Stimulated activated CD8-positive, alpha-beta memory T cell treated with anti-CD3 and anti-CD28 coated beads, Interleukin-7, amount 100 ng/mL, for 1 hour (primary cell): ENCODE data around the gene MIEF2.
A peak's percentile ranks its signal among the peaks of the same experiment; 100 is the strongest.

Experiments
- DNase-seq, 2 donors: peaks; one replicate each; pipeline ENCODE4 v3.0.0-alpha.2; 2020; ENCODE audit warnings: low read depth in 2 of 2

The MIEF2 gene

DNA sequence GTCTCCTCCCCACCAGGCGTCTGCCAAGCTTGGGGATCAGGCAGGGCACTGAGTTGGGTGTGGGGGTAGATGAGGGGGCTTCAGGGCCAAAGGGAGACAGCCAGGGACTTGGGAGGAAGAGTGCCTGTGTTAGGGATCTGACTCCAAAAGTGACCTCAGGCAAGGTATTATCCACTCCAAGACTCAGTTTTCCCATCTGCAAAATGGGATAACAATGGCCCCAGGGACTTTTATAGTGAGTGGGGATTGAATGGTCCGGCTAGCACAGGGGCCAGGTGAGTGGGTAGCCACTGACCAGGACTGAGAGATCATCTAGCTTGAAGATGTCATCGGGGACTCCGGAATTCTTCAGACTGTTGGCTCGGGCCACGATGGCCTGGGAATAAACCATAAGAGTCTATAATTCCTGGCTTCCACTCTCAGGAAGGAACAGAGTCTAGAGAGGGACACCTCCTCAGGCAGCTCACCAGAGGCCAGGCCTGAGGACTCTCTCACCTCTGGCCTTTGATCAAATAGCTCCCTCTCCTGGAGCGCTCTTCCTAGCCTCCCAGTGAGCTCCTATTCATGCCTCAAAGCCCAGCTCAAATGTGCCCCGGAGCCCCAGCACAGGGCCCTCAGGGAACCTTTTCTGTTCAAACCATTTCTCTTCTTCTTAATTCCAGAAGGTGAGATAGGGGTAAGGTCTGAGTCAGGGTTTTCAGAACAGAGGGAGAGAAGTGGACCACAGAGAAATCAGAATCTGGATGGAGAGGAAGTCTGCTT, 5.4 kb upstream of the MIEF2 start:
- no peak for DNase-seq

DNA sequence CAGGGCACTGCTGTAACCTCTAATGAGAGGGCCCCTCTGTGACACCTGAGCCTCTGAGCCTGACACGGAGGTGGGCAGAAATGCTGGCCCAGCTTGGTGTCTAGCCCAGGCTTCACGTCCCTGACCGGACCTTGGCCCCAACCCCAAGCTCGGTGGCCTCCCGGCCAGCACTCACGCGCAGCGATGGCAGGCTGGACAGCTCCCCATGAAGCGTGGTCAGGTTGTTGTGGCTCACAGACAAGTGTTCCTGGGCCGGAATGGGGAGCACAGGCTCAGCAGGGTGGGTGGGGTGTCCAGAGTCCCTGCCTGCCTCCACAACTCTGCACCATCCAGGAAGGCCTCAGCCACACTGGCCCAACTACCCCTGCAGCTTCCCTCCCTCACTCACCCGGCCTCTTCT, 4.1 kb upstream of the MIEF2 start:
- no peak for DNase-seq

DNA sequence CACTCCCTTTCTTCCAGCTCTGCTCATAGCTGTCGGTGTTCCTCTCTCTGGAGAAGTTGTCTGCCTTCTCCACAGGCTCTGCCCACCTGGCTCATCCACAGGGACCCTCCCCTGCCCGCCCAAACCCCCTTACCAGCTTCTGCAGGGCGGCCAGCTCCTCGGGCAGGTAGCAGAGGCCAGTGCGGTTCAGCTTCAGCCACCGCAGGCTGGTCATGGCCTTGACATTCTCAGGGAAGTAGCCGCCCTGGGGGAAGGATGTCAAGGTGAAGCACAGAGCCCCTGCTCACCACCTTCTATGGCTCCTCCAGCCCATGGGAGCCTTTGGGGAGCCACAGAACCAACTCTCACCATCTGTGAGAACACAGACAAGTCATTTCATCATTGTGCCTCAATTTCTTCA, 3.7 kb upstream of the MIEF2 start:
- DNase-seq: no peak

DNA sequence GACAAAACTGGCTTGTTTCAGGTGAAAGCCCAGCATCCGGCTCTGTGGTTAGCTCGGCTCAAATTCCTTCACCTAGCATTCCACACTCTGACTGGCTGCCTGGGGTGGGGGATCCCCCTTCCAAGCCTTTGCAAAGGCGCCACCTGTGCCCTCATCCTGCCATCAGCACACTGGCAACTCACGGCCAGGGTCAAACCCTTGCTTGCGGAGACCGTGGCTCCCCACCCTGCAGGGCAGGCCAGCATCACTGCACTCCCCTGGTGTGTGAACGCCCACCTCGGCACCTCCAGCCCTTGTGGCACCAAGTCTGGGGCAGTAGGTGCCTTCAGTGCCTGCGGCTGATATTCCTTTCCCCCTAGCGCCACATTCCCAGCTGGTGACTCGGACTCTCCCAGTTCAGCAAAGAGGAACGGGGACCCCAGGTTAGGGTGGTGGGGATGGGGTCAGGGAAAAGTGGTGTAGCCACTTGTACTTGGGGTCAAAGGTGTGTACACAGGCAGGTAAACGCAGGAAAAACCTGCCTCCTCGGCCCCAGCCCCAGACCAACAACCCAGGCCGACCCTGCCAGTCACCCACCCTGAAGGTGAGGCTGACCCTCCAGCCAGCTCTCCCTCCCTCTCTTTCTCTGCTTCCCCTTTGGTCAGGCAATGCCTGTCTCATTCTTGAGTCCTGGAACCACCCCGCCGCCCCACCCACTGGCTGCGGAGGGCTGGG, 3.0 kb upstream of the MIEF2 start:
- no peak for DNase-seq

DNA sequence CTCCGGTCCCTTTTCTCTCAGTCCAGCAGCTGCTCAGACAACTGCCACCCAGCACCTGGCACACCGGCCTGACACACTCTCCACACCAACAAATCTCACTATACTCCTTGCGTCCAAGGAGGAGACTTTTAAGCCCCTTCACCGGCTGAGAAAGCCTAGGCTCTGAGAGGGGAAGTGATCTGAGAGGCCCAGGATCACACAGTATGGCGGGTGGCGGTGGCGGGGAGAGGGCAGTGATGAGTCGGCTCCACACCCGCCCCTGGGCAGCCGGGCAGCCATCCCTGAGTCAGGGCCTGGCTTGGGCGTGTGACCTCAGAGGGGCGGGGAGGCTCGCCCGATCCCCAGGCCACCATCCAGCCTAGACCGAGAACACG, 2.5 kb upstream of the MIEF2 start:
- peak in 1 of 2 donors; percentile 19 for DNase-seq

DNA sequence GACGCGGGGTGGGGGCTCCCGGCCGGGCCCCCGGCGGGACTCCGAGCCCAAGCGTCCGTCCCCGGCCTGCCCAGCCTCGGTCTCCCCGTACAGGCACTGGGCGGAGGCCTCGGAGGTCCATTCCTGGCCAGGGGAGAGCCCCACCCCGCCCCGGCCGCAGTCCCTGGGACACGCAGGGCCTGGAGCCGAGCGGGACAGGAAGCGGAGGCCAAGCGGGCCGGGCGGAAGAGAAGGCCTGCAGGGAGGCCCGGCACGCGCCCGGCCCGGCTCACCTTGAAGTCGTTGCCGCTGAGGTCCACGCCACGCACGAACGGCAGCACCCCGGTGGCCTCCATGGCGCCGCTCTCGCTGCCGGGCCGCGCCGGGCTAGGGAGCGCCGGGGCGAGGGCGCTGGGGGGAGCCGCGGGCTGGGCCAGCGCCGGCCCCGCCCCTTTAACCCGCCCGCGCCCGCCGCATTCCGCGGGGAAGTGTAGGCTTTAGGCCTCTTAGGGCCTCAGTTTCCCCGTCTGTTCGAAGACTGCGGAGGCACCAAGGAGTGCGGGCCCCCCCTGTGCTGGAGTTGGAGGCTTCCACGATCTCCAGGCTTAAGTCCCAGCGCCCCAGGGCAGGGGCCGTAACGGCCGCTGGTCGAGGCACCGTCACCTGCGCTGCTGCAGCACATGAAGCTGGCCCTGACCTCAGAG, 2.0 kb upstream of the MIEF2 start, which contains the start of gene FLII:
Gene FLII, minus strand, starts transcription at position 383 of the 683 bp plus-strand sequence. Its CDS starts 48 bp downstream, at position 335.
- DNase-seq: peak; percentile 21 to 31

DNA sequence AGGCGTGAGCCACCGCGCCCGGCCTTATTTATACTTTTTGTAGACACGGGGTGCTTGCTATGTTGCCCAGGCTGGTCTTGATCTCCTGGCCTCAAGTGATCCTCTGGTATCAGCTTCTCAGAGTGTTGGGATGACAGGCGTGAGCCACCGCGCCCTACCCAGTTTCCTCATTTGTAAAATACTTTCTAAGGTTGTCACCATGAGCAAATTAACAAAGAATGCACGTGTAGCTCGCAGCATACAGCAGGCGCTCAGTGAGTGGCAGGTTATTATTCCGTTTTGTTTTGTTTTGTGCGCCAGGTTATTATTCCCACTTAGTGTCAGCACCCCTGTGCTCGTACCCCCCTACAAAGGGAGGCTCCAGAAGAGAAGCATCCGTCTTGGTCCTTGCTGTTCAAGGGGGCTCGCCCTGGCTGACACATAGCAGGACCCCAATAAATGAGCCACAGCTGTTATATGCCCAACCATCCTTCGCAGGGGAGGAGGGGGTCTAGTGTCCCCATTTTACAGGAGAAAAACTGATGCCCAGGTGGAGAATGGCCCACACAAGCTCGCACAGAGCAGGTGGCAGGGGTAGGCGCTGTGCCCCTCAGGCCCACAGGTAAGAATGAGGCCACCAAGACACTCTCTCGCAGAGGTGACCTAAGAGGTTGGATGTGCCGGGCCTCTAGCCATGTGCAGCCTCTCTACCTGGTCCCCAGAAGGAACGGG, 686 bp upstream of the MIEF2 start:
- DNase-seq: no peak

DNA sequence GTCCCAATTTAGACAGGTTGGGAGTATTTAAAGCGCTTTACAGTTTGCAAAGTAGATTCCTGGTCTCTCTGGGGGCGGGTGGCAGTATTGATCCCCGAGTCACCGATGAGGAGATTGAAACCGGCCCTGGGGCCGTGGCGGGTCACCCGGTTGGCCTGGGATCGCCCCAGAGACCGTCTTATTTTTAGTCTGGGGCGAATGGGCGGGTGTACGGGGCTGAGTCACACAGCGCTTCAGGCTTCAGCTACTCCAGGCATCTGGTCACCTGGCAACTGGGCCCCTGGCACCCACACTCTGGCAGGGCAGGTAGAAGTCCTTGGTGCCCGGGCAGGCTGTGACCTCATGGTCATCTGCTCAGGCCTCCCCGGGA, 669 bp downstream of the MIEF2 start:
- no peak for DNase-seq

DNA sequence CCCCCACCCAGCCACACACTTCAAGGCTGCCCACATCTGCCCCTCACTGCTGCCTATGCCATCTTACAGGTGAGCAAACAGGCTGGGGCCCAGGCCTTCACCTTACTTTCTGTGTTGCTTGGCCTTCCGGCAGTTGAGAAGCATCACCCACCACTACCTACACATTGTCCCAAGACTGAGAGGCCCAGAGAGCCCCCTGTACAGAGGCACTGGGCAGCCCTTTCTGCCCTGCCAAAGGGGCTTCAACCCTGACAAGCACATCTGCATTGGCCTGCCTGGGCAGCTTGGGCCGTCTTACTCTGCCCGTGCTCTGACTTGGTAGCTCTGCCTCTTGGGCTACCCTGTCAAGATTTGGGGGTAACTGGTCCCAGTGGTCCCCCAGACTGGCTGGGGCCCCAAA, 1.2 kb downstream of the MIEF2 start:
- DNase-seq: no peak

DNA sequence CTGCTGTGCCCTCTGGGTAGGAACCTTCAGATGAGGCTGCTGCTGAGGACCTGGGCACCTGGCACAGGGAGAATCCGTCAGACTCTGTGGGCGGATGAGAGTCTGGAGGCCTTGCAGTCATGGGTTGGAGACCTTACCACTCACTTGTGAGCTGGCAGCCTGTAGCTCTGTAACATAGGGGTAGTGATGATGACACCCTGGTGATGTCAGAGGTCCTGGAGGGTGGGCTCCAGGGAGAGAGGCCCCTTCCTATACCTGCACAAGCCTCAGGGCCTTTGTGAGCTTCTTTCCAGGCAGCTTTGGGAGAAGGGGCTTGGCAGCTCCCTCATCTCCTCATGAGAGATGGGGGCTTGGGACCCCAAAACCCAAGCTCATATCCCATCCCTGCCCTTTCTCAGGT, 1.6 kb downstream of the MIEF2 start:
- DNase-seq: no peak

DNA sequence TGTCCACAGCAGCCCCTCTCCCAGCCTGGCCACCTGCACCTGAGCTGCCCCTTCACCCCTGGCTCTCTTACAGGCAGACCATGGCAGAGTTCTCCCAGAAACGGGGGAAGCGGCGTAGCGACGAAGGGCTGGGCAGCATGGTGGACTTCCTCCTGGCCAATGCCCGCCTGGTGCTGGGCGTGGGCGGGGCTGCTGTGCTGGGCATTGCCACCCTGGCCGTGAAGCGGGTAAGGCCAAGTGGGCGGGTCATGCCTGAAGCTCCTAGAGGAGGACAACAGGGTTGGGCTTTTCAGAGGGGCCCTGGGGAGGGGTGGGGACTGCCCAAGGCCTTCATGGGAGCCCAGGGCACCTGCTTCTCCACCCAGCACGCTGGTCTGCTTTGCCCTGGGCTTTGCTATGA, 2.2 kb downstream of the MIEF2 start:
- DNase-seq: no peak

DNA sequence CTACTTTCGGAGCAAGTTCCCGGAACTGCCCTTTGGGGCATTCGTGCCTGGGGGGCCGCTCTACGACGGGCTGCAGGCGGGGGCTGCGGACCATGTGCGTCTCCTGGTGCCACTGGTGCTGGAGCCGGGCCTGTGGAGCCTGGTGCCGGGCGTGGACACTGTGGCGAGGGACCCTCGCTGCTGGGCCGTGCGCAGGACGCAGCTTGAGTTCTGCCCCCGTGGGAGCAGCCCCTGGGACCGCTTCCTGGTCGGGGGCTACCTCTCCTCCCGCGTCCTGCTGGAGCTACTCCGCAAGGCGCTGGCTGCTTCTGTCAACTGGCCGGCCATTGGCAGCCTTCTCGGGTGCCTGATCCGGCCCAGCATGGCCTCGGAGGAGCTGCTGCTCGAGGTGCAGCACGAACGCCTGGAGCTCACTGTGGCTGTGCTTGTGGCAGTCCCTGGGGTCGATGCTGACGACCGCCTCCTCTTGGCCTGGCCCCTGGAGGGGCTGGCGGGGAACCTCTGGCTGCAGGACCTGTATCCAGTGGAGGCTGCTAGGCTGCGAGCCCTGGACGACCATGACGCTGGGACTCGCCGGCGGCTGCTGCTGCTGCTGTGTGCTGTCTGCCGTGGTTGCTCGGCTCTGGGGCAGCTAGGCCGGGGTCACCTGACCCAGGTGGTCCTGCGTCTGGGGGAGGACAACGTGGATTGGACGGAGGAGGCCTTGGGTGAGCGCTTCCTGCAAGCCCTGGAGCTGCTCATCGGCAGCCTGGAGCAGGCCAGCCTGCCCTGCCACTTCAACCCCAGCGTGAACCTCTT, 3.6 kb downstream of the MIEF2 start:
- DNase-seq: no peak

DNA sequence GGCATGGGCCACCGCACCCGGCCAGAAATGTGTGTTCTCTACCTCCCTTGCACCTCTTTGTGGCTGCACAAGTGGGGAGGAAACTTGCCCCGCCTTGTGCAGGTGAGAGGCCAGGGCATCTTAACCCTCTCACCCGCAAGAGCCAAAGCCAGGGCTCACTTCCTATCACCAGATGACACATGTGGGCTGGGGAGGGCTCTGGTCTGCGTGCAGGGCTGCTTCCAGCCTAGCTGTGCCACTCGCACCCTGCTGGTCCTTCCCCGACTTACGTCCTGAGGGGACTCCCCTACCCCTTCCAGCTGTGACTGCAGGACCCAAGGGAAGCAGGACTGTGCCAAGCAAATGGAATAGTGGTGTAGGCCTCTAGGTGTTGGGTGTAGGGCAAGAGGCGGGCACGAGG, 6.9 kb downstream of the MIEF2 start:
- no peak for DNase-seq

DNA sequence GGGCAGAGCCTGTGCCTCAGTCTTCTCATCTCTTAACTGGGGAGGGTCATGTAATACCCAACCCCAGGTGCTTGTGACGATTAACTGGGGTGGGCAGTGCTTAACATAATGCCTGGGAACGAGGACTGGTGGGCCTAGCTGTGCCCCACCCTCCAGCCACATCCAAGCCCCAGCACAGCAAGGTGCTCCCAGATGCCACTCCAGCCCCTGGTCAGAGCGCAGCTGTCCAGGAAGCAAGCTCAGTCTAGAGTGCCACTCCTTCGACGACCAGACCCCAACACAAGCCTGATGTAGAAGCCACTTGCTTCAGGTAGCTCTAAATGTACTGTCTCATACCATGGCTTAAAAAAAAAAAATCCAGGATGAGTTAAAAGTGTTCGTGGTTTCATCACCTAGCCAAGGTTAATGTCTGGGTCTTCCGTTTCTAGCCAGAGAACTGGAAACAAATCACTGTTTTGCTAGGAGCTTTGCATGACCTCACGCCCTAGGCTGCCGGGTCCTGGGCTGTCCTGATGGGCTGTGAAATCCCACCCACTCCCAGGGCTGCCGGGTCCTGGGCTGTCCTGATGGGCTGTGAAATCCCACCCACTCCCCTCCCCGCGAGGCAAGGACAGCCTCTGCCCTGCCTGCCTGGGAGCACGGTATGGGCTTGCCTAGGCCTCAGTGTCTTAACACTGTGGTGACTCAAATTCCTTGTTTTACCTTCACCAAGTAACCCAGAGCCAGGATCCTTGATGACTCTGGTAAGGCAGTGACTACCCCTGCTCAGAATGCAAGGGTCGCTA, 7.7 kb downstream of the MIEF2 start:
- no peak for DNase-seq

DNA sequence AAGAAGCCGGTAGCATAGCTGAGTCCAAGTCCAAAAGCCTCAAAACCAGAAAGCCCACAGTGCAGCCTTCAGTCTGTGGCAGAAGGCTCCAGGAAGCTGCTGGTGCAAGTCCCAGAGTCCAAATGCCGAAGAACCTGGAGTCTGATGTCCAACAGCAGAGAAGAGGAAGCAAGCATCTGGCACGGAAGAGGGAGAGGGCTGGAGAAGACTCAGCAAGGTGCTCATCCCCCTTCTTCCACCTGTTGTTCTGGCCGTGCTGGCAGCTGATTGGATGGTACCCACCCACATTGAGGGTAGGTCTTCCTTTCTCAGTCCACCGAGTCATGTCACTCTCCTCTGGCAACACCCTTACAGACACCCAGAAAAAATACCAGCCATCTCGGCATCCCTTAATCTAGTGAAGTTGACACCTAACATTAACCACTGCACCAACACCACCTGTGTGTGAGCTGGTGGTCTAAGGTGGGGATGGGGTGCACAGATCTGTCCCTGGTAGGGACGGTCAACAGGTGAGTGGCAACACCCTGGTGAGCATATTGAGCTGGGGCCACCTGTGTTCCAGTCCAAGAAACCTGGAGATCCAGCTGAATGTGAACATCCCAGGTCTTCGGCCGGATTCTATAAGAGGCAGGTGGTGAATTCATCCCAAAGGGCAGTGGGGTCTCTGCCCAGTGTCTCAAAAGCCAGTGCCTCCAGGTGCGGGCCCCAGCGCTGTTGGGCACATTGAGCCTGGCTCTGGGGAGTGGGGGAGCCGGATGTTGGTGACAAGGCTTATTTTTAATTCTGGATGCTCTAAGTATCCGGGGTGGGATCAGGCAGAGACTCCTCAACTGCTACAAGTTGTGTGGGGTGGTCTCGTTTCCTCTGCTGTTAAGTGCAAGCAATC, 9.8 kb downstream of the MIEF2 start:
- no peak for DNase-seq

DNA sequence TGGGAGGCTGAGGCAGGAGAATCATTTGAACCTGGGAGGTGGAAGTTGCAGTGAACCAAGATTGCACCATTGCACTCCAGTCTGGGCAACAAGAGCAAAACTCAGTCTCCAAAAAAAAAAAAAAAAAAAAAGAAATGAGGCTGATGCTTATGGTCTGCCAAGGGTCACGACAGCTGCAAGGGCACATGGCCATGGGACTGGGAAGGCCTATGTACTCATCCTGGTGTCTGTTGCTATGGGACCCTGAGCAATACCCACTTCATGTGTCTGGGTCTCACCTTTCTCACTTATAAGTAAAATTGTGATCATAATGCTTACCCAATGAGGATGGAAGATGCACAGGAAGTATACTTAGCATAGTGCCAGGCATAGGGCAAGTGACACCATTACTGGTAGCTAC, 16.6 kb downstream of the MIEF2 start:
- no peak for DNase-seq

DNA sequence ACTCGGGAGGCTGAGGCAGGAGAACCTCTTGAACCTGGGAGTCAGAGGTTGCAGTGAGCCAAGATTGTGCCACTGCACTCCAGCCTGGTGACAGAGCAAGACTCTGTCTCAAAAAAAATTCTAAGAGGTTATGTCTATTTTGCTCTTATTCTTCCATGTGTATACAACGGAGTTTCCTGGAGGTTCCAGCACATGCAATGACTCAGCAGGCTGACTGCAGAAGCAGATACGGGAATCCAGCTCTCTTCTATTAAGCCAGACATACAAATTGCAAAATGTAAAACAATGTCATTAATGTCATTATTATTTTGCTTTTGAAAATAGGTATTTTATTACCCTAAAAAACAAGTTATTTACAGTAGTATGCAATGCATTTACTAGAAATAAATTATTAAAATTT, 18.4 kb downstream of the MIEF2 start:
- DNase-seq: no peak

DNA sequence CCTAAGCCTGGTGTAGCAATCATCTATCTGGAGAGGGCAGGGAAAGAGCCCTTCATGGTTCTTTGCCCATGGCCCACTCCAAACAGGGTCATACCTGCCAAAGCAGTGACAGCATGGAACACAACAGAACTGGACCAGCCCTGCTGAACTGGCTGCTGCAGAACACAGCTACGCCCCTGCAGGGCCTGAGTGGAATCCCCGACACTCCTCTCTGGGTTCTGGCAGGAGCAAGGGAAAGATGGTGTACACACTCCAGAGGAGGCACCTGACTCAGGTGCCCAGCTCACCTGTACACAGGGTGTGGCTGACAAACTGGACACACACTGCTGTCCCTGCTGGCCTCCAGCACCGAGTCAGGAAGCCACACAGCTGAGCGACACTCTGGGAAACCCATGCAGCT, 19.8 kb downstream of the MIEF2 start:
- no peak for DNase-seq

DNA sequence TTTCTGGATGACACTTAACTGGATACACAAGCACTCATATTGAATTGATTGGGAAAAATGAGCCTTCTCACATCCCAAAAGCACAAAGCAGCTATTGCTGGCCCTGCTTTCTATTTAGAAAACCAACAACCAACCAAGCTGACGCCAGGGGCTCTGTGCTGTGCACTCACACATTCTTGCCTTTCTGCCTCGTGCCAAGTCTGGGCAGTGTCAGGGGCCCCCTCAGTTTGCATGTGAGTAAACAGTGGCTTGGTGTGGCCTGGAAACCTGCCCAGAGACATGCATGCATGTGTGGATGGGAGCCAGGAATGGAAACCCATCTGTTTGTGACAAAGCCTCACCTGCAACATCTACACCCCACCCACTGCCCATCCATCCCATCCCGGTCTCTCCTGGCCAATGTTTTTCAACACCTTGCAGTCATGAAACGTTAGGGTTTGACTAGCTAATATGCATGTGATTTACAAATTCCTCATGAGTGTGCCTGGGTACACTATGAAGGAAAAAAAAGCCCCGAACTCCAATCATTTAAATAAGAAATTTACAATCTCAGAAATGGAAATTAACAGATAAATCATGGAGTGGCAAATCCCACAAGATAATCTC, 20.4 kb downstream of the MIEF2 start:
- no peak for DNase-seq
